MV-4-11 (cell line): ENCODE results near the gene TMEM33.
A peak's percentile ranks its signal among the peaks of the same experiment; 100 is the strongest.

Experiments
- DNase-seq: peaks from one replicate; lab custom pipeline; 2025; lab: John Stamatoyannopoulos, UW

Gene TMEM33

DNA sequence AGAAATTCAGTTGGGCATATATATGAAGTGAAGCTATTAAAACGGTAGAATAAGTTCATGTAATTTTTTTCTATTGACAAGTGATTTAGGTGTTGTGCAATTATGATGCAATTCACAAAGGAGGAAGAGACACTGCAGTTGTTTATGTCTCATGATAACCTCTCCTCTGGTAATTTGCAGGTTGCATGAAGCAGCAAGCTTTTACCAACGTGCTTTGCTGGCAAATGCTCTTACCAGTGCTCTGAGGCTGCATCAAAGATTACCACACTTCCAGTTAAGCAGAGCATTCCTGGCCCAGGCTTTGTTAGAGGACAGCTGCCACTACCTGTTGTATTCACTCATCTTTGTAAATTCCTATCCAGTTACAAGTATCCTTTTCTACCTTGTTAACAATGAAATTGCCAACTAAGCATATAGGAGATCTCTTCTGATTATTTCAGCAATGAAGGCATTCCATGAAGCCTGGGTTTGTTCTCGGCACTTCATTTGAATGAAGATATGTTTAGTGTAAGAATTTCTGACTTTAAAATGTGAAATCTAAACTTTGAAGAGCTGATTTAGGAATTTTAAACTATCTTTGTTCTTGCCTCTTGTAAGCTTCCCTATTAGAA, 3.9 kb downstream of the TMEM33 start:
- DNase-seq = peak; percentile 81

DNA sequence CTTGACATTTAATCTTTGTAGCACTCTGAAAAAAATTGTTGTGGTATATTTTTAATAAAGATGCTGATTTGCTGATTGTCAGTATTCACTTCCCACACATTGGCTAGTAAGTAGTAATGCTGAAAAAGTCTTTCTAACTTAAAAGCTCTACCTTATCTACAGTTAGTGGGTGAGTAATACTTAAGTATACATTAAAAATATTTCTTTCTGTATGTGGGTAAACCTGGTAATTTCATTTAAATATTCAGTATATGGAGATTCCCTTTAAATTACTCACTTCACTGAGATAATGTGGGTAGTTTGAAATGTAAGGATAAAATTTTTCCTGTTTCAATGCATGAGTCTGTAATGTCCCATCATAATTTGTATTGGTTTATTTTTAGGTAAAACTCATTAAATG, 5.6 kb downstream of the TMEM33 start:
- no peak for DNase-seq

DNA sequence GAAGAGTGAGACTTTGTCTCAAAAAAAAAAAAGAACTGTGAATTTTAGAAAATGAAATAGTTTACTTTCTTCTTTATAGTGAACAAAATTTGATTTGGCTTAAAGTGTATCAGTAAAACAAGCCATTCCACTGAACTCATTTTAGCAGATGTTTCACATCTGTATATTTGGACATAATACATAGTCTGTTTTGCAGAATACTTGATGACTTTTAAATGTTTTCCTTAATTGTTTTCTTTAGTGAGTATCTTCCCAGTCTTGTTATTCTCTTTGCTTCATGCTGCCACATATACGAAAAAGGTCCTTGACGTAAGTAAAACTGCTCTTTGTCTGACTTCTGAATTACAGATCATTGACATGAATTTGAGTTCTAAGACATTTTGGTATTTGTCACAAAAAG, 8.3 kb downstream of the TMEM33 start:
- no peak for DNase-seq

DNA sequence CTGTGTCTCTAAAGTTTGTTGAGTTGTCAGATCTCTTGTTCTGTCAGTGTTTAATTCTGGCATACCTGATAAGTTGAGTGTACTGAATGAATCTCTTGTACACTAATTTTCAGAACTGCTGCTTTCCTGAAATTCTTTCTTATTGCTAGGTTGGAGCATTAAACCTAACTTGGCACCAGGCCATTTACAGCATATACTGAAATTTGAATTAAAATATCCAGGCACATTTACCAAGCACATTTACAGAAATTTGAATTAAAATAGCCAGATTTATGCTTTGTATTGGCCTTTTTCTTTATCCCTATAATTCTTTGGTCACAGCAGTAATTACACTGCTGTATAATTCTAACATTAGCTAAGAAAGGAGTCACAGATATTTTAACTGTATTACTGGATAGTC, 8.9 kb downstream of the TMEM33 start:
- DNase-seq = no peak

DNA sequence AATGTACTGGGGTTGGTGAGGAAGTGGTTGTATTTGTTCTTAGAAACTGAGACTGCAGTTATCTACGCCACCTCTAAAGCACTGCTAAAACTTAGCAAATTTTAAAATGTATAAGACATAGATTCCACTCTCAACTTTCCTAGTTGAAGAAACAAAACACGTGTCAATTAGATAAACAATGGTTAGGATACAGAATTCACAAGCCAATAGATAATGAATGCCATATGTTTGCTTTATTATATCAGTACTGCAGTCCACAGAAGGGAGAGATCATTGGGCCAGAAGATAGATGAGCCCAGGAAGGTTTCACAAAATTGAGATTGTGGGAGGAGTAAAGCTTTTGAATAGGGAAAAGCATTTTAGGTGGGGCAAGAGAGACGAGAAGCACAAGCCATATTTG, 14.3 kb downstream of the TMEM33 start:
- no peak for DNase-seq

DNA sequence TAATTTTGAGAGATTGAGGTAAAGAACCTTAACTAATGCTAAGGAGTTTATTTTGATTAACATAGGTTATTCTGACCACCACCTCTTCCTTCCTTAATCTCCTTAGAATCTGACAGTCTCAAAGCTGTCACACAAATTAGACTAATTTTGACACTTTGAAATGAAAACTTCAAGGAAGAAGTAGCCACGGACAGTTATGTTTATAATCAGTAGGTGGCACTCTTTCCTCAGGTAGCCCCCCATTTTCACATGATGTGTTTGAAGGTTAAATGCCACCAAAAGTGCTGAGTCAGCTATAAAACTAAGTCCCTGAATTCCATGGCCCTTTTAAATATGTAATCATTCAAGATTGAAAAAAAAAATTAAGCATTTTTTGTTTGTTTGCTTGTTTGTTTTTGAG, 22.4 kb downstream of the TMEM33 start:
- peak; percentile 6 for DNase-seq

DNA sequence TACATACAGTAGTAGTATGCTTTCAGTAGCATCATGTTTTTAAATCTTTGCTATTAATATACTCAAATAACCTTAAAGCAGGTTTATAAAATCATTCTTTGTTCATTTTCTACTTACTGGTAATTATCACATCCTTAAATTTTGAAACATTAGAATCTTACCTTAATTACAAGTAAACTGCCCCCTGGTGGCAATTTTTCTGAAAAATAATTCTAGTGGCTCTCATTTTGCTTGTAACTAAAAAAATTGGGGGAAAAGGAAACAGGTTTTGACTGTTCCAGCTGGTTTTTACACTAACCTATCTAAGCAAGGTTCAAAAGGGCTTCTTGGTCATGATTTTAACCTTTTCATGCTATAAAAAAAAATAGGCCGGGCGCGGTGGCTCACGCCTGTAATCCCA, 27.9 kb downstream of the TMEM33 start:
- peak; percentile 6 for DNase-seq

DNA sequence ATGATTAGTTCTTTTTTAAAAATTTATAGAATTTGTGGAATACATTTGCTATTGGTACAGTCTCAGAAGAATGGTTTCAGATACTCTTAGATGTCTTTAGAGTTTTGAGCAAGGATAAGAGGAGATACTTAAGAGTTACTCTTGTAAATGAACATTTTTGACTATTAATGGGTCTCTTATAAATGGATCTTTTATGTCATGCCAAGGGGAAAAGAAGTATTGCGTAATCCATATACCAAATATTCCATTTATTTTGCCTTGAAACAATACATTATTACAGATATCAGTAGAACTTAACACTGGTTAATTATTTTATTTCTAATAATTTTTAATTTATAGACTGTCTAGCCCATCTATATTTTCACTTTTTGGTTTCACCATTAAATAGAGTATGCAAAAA, 29.2 kb downstream of the TMEM33 start:
- DNase-seq = no peak

DNA sequence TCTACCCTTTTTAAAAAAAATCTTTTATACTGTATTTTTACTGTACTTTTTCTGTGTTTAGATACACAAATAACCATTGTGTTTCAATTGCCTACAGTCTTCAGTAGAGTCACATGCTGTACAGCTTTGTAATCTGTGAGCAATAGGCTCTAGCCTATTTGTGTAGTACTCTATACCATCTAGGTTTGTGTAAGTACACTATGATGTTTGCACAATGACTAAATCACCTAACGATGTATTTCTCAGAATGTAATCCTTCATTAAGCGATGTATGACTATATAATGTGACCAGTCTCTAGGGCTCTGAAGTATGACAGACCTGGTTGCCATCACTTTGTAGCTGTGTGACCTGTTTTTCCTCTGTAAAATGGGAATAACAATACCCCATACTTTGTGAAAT, 32.2 kb downstream of the TMEM33 start:
- no peak for DNase-seq

DNA sequence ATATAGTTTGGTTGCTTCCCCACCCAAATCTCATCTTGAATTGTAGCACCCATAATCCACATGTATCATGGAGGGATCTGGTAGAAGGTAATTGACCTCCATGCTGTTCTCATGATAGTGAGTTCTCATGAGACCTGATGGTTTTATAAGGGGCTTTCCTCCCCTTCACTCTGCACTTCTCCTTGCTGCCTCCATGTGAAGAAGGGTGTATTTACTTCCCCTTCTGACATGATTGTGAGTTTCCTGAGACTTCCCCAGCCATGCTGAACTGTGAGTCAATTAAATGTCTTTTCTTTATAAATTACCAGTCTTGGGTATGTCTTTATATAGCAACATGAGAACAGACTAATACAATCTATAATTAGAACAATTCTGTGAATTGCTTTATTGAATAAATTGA, 34.4 kb downstream of the TMEM33 start:
- peak; percentile 37 for DNase-seq

DNA sequence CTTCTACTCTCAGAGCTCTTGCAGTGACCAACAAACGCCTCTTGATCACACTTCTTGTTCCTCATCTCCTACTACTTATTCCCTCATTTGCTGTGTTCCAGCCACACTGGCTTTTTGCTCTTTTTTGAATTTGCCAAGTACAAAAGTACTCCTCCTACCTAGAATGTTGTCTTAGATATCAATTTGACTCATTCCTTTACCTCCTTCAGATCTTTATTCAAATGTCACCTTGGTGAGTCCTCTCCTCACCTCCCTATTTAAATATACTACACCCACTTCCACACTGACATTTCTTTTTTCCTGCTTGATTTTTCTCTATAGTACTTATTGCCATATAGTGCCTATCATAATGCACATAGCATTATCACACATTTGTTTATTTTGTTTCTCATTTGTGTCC, 40.1 kb downstream of the TMEM33 start:
- no peak for DNase-seq

DNA sequence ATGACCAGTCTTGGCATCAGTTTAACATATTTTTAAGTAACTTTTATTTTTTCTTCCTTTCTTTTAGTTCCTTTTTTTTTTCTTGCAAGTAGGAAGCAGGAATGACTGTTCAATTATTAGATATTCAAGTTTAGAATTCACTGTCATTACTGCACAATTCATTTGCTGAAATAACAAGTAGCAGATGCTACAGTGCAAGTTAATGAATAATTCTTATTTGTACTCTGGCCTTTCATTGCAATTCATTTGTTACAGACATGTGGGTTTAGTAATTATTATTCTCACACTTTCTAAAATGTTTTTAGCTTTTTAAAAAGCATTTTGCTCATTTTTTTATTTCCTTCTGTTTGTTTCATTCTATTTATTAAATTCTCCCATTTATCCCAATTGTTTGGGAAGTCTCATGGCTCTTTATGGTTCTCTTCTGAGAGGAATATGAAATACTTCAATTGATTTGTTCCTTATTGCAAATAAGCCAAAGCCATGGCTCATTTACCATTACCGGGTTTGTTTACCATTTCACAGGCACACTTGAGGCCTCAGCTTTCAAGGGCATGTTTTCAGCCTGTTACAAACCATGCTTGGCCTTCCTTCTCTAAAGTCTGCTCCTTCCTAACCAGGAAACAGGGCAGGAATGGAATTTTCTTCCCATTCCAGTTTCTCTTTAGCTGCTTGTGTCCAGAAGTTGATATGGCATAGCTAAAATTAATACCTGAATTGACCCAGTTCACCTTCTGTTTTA, 41.7 kb downstream of the TMEM33 start:
- DNase-seq = no peak

DNA sequence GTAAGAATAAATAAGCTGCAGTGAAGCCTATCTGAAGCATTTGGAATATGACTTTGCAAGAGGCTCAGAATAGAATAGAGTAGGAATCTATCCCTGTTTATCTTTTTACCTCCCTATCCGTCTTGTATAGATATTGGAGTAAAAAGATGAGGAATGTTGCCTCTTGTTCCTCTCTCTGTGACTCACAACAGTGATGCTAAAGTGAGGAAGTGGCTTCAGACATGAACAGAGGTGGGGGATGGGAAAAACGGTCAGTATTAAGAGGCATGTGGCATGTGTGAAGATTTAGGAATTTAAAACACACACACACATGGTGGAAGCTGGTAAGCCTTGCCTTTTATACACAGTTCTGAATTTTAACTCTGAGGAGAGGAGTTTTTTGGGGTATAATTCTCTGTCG, 42.5 kb downstream of the TMEM33 start:
- peak; percentile 71 for DNase-seq

DNA sequence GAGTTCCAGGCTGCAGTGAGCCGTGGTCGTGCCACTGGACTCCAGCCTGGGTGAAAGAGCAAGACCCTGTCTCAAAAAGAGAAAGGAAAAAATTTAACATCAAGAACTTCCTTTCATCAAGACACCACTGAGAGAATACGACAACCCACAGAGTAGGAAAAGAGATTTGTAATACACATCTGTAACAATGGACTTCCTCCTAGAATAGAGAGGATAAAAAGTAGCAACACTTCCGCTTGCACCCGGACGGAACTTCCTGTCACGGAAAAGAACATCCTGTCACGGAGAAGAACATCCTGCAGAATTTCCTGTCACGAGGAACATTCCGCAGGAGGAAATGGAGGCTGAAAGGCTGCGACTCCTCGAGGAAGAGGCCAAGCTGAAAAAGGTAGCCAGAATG, 46.2 kb downstream of the TMEM33 start, which contains the start of gene DCAF4L1:
TSS of gene DCAF4L1 (plus strand) at position 301 of the 400 bp plus-strand sequence. CDS start at position 338, 37 bp downstream.
- no peak for DNase-seq

DNA sequence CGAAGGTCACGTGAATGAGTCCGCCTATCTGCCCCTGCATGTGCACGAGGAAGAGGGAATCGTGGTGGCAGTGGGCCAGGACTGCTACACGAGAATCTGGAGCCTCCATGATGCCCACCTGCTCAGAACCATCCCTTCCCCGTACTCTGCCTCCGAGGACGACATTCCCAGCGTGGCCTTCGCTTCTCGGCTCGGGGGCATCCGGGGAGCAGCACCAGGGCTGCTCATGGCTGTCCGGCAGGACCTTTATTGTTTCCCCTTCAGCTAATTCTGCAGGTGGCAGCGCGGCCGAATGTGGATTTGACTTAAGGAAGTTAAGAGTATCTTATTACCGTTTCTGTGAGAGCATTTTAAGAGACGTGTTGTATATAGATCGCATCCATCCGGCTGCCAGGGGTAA, 47.5 kb downstream of the TMEM33 start:
- DNase-seq = no peak

DNA sequence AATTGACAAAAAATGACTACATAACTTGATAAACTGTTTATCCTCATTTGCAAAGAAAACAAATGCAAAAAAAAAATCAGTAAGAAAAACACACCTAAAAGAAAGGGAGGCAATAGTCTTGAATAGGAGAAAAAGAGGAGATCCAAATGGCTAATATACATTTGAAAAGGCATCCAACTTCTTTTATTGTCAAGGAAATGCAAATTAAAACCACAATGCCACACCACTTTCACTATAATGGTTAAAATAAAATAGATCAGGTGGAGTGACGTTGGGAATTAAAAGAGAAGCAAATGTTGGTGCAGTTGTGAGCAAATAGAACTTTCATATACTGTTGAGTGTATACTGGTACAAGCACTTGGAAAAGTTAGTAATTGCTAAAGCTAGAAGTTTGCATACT, 49.9 kb downstream of the TMEM33 start:
- DNase-seq = no peak

DNA sequence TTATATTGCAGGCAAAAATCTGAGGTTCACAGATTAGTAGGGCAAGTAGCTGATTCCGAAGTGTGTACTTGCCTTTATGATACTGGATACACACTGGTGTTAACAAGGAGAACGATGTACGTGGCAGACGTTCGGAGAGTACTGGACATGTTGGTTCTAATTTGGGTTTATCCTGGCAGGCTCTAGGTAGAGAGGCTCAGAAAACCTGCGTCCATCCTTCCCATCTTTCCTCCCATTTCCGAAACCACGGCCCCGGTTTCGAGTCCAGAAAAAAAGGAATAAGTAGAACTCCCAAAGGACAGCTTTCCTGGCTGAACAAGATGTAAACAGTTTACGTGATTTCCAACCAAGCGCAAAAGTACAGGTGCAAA, 54.8 kb downstream of the TMEM33 start:
- no peak for DNase-seq

DNA sequence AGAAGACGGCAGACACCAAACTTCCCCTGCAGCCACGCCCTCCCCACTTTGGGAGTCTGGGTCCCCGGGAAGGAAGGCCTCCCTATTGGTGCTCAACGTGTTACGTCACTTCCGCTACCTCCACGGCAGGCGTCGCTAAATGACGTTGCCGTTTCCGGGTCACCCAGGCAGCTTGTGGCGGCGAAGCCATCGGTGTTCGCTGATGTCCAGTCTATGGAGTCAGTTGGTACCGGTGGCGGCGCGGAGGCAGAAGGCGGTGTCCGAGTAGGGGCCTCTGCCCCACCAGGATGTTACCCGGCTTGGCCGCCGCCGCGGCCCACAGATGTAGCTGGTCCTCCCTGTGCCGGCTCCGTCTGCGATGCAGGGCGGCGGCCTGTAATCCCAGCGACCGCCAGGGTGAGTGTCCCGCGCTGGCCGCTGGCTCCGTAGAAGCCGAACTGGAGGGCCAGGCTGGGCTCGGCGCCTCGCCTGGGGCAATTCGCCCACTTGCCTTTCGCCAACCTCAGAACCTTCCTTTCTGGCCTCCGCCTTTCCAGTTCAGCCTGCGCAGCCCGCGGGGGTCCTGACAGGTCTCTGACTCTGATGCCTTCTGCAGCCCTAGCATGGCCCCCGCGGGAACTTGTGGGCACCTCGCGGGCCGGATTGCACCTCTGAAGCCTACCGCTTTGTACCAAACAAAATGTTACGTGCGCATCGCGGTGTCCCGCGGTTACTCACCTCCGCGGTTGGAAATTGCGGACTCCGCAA, 55.3 kb downstream of the TMEM33 start, which contains the start of gene SLC30A9:
TSS of gene SLC30A9 (plus strand) at position 166 of the 747 bp plus-strand sequence. CDS start at position 288, 122 bp downstream.
- peak; percentile 91 for DNase-seq

DNA sequence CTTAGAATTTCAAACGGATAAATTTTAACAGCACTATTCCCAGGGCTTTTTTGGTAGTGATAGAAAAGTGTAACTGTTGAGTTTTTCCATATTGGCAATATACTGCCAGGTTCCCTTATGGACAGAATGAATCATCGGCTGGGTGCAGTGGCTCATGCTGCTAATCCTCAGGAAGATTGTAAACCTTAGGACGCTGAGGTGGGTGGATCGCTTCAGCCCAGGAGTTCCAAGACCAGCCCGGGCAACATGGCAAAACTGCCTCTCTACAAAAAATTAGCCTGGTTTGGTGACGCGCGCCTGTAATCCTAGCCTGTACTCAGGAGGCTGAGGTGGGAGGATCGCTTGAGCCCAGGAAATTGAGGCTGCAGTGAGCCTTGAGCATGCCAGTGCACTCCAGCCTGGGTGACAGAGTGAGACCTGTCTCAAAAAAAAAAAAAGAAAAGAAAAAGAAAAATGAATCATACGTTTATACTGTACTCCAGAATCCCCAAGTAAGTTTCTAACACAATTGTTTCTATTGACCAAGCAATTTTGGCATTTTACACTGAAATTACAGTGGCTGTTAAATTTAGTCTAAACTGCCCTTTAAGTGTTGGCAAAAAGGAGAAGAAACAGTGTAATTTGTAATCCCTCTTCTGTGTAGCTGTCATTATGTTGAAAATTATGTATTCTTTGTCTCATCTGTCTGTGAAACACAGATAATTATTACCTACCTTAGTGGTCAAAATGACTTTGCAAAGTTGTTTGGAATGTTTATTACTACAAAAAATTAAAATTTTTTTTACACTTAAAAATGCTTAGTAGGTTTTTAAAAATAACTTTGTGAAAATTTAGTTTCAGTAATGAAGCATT, 56.9 kb downstream of the TMEM33 start:
- no peak for DNase-seq

DNA sequence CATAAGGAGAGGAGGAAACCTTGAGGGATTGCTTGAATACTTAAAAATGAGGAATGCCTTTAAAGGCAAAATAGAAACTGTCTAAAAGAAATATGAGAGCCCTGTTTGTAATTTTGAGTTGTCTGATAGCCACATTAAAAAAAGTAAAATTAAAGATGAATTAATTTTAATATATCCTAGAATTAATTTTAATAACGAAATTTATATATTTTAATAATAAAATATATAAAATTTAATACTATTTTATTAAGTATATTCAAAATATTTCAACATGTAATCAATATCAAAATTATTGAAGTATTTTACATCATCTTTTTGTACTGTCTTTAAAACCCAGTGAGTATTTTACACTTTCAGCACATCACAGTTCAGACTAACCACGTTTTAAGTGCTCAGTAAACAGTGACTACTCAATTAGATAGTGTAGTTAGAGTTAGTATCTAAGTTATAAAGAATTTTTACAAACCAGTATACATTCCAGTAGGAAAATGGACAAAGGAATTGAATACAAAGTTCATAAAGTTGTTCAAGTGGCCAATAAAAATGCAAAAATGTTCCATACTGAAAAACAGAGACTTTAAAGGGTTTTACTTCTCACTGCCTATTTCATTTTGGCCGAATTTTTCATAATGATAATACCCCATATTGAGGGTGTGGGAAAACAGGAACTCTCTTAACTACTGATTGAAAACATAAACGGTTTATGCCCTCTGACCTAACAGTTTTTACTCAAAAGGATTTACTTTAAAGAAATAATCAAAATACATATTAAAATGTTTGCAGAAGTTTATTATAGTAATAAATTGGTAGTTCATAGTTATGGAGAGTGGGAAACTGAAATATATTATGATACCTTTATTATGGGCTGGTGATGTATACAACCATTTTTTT, 58.0 kb downstream of the TMEM33 start:
- no peak for DNase-seq

DNA sequence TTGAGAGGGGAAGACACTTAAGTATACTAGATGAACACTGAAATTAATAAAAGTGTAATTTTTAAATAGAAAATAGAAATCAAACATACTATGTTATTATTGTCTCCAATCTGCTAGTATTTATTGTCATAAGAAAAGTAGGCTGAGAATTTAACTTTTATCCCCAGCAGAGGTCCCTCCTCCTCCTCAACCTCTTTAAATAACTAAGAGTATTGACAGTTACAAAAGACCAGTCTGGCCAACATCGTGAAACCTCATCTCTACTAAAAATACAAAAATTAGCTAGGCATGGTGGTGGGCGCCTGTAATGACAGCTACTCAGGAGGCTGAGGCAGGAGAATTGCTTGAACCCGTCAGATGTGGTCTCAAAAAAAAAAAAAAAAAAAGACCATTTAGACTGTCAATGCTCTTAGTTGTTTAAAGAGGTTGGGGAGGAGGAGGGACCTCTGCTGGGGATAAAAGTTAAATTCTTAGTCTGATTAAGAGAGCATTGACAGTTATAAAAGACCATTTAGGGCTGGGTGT, 59.3 kb downstream of the TMEM33 start:
- no peak for DNase-seq
